ENCODE measurements around the gene PRTN3.
"Not testable (repeated sequence)": the region's sequence is repeated elsewhere in the genome, so short reads cannot be mapped to it uniquely, and the experiment has no call there.

Gene PRTN3

DNA sequence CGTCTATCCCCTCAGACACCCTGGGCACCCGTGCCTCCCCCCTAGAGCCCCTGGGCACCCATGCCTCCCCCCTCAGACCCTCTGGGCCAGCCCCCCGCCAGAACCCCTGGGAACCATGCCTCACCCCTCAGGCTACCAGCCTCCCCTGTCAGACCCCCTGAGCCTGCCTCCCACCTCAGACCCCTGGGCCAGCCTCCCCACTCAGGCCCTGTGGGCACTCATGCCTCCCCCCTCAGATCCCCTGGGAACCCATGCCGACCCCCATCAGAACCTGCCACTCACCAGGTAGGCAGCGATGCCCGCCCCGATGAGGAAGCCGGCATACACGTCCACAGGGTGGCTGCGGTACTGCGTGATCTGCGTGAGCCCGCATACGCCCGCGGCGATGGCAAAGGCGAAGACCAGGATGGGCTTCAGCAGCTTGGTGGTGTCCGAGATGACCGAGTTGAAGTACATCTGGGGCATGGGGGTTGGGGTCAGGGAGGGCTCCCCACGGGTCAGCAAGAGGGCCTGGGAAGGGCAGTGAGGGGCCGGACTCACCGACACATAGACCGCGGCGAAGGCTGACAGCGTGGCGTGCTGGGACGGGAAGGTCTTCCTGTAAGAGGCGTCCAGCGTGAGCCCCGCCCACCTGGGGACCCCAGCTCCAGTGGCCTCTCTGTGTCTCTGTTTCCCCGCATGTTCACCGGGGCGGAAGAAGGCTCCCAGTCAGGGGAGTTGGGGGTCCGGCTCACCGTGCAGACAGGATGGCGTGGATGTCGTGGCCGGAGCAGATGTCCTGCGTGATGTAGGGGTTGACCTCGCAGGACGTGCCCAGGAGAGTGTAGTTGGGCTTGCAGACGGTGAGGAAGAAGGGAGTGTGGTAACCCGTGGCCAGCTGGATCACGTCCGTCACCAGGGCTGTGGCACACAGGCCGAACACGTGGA is 26.4 kb upstream of the PRTN3 start:
- no peak overlapping the region for H3K4me3 ChIP-seq (ENCODE audit: low read depth, low read length)

DNA sequence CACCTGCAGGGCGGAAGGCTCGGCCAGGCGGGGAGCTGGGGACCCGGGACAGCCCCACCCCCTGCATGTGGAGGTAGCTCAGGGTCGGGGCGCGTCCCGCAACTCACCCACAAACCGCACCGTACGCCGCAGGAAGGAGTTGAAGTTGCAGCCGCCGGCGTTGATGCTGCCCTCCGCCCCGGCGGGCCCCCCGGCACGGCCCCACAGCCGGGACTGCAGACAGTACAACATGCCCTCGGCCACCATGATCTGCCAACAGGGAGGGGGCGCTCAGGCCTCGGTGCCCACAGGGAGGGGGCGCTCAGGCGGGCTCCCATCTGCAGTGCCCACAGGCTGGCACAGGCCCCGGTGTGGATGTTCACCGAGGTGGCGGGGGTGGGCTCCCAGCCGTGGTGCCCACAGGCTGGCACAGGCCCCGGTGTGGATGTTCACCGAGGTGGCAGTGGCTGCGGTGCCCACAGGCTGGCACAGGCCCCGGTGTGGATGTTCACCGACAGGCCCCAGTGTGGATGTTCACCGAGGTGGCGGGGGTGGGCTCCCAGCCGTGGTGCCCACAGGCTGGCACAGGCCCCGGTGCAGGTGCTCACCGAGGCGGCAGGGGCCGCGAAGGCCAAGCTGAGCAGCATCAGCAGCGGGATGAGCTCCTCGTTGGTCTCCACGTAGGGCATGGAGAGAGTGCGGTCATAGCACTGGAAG is 25.6 kb upstream of the PRTN3 start:
- H3K4me3 ChIP-seq (ENCODE audit: low read depth, low read length): no peak overlapping the region

DNA sequence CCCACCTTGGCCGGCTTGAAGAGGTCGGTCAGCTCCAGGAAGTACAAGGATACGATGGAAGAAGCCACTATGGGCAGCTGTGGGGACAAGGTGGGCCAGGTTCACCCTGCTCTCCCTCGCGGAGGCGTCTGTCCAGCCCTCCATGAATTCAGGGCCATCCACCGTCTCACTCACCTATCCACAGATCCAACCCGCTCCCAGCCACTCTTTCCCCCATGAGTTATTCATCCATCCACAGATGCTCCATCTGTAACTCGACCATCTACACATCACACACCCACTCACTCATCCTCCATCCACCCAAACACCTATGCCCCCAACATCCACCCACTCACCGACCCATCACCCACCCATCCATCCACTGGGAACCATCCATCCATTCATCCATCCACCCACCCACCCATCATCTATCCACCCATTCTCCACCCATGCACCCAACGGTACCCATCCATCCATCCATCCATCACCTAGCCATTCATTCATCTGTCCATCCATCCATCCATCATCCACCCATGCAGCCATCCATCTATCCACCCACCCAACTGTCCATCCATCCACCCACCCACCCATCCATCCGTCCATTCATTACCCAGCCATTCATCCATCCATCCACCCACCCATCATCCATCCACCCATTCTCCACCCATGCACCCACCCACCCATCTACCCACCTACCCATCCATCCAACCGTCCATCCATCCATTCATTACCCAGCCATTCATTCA is 24.9 kb upstream of the PRTN3 start:
- H3K4me3 ChIP-seq (ENCODE audit: low read depth, low read length): no peak overlapping the region

DNA sequence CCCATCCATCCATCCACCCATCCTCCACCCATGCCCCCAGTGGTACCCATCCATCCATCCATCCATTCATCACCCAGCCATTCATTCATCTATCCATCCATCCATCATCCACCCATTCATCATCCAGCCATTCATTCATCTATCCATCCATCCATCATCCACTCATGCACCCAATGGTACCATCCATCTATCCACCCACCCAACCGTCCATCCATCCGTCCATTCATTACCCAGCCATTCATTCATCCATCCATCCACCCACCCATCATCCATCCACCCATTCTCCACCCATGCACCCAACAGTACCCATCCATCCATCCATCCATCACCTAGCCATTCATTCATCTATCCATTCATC is 24.3 kb upstream of the PRTN3 start:
- H3K4me3 ChIP-seq (ENCODE audit: low read depth, low read length): no peak overlapping the region

DNA sequence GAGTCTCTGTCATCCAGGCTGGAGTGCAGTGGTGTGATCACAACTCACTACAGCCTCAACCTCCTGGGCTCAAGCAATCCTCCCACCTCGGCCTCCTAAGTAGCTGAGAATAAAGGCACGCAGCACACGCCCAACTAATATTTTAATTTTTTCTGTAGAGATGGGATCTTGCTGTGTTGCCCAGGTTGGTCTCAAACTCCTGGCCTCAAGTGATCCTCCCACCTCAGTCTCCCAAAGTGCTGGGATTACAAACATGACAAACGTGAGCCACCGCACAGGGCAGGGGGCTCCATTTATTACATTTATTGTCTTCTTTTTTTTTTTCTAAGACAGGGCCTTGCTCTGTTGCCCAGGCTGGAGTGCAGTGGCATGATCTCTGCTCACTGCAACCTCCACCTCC is 20.6 kb upstream of the PRTN3 start:
- H3K4me3 ChIP-seq (ENCODE audit: low read depth, low read length): not testable (repeated sequence)

DNA sequence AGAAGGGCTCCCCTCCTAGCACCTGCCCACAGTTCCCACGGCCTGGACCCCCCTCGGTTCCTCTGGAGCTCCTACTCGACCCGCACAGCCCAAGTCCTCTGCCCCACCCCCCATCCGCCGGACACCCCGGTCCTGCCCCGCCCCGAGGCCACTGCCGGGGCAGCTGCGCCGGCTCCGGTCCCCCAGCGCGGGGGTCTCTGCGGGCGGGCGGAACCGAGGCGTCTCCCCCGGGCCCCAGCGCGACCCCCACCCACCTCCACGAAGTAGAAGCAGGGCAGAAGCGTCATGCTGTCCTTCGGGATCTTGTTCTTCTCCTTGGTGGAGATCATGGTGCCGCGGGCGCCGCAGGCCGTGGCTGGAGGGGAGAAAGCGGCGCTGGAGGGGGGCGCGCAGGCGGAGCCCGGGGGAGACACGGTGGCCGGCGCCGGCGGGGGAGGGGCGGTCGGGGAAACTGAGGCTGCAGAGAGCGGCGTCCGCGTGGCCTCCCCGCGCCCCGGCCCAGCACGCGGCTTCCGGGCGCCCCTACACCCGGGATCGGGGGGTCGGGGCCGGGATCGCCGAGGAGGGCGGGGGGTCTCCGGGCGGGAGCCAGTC is 19.5 kb upstream of the PRTN3 start:
- peak overlapping the region; percentile 35 for H3K4me3 ChIP-seq (ENCODE audit: low read depth, low read length)

DNA sequence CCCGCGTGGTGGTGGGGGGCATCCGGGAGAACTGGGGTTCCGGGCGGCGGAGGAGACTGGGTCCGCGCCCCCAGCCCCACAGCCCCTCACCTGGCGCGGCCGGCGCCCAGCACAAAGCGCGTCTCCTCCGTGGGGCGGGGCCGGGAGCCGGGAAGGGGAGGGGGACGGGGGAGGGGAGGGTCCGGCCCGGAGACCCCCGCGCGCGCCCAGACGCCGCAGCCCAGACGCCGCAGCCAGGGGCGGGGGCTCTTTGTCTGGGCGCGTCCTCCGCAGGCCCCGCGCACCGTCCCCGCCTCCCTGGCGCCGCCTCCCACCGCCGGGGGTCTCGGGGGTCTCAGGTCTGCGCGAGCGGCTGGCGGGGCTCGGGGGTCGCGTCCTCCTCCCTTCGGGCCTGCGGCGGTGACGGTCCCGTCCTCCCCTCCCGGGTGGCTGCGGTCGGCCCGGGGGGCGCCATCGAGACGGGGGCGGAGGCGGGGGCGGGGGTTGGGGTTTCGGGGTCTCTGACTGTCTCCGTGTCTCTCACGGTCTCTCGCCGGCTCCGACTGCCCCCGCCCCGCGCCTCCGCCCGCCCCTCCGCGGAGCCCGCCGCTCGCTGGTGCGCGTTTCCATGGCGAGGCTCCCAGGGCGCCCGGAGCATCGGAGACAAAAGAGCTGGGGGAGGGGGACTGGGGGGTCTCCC is 18.8 kb upstream of the PRTN3 start, which contains the start of gene PLPPR3:
PLPPR3 (minus strand) TSS at position 131 of the 679 bp plus-strand sequence. CDS start 396 bp downstream, outside the sequence.
- peak within 1 kb of the TSS; percentile 35 for H3K4me3 ChIP-seq (ENCODE audit: low read depth, low read length)

DNA sequence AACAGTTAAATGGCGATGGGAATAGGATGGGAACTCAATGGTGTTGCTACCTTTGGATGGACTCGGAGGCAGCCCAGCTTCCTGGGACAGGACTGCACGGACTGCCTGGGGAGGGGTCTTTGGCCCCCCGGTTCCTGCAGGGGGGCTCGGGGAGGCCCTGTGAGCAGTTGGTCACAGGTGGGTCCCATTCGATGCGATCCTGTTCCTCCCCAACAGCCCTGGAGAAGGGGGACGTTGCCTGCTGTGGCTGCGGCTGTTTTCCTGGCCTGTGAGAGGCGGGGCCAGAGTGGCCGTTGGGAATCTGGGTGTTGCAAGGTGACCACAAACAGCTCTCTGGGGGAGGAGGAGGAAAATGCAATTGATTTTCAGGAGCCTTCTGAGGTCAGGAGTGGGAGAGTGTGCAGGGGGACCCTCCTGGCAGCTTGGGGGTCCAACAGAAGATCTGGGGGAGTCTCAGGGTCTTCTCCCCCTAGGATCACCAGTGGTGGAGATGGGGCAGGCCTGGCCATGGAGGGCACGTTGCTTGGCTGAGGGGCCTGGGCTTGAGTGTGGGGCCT is 17.2 kb upstream of the PRTN3 start:
- no peak overlapping the region for H3K4me3 ChIP-seq (ENCODE audit: low read depth, low read length)

DNA sequence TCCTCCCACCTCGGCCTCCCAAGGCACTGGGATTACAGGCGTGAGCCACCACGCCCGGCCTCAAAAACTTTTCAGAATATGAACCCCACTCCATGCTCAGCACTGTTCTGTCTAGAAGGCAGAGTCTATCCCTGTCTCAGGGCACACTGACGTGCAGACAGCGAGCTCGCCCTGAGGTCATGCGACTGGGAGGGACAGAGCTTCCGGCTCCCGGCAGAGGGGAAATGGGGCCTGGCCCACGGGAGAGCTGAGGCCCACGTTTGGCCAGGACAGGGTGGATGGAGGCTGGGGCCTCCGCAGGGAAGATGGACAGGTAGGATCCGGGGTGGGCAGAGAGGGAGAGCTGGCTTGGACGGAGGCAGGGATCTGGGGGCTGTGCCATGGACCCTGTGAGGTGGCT is 15.9 kb upstream of the PRTN3 start:
- no peak overlapping the region for H3K4me3 ChIP-seq (ENCODE audit: low read depth, low read length)

DNA sequence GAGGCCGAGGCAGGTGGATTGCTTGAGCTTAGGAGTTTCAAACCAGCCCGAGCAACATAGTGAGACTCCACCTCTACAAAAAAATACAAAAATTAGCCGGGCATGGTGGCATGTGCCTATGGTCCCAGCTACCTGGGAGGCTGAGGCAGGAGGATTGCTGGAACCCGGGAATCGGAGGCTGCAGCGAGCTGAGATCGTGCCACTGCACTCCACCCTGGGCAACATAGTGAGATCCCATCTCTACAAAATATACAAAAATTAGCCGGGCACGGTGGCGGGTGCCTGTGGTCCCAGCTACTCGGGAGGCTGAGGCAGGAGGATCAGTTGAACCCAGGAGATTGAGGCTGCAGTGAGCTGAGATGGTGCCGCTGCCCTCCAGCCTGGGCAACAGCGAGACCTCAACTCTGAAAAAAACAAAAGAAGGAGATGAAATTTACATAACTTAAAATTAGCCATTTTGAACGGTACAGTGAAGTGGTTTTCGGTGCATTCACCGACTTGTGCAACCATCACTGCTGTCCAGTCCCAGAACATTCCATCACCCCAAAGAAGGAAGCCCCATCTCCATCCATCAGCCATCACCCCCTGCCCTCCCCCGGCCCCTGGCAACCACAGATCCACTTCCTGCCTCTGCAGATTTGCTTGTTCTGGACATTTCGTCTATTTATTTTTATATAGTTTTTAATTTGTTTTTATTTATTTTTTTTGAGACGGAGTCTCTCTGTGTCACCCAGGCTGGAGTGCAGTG is 14.7 kb upstream of the PRTN3 start:
- H3K4me3 ChIP-seq (ENCODE audit: low read depth, low read length): no peak overlapping the region

DNA sequence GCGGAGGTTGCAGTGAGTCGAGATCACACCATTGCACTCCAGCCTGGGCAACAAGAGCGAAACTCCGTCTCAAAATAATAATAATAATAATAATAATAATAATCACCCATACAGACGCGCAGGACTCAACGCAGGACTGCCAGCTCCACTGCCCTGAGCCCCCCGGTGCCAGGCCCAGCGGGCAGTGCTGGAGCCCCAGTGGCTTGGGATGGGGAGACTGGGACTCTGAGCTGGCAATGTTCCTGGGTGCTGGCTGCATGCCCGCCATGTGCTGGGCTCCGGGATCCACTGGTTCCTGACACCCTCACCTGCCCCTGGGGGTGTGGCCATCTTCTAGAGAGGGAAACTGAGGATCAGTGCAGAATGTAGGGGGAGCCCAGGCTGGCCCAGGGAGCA is 13.5 kb upstream of the PRTN3 start:
- no peak overlapping the region for H3K4me3 ChIP-seq (ENCODE audit: low read depth, low read length)

DNA sequence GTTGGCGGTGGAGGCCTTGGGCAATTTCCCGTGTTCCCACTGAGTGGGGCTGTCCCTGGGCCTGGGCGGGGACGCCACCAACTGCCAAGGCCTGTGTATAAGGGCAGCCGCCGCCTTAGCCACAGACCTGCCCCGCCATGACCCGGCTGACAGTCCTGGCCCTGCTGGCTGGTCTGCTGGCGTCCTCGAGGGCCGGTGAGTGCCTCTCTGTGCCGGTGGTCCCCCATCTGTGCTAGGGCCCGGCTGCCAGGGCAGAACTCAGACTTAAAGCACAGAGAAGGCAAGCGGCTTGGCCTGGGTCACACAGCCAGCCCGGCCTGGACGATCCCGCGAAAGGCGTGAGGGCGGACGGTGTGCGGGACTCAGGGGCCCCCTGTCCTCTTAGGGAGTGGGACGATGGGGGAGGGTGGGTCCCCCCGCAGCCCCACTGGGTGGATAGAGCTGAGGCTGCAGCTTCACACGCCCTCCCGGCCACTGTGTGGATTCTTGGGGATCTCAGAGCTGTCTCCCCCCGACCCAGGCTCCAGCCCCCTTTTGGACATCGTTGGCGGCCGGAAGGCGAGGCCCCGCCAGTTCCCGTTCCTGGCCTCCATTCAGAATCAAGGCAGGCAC is 13.0 kb upstream of the PRTN3 start, which contains the start of gene AZU1:
AZU1 (plus strand) TSS at position 128 of the 612 bp plus-strand sequence; CDS start at position 138, 10 bp downstream.
- no peak within 1 kb of the TSS for H3K4me3 ChIP-seq (ENCODE audit: low read depth, low read length)

DNA sequence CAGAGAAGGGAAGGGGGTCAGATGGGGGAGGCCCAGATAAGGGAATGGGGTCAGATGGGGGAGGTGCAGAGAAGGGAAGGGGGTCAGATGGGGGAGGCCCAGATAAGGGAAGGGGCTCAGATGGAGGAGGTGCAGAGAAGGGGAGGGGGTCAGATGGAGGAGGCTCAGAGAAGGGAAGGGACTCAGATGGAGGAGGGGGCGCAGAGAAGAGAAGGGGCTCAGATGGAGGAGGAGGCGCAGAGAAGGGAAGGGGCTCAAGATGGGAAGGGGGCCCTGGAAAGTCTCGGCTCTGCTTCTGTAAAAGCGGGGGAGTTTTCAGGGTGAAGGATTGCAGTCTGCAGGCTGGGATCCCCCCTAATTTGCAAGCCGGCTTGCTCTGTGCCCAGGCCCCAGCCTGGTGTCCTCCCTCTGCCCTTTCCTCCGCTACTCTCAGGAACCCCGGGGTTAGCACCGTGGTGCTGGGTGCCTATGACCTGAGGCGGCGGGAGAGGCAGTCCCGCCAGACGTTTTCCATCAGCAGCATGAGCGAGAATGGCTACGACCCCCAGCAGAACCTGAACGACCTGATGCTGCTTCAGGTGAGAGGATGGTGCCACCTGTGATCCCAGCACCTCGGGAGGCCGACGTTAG is 11.6 kb upstream of the PRTN3 start:
- H3K4me3 ChIP-seq (ENCODE audit: low read depth, low read length): no peak overlapping the region

DNA sequence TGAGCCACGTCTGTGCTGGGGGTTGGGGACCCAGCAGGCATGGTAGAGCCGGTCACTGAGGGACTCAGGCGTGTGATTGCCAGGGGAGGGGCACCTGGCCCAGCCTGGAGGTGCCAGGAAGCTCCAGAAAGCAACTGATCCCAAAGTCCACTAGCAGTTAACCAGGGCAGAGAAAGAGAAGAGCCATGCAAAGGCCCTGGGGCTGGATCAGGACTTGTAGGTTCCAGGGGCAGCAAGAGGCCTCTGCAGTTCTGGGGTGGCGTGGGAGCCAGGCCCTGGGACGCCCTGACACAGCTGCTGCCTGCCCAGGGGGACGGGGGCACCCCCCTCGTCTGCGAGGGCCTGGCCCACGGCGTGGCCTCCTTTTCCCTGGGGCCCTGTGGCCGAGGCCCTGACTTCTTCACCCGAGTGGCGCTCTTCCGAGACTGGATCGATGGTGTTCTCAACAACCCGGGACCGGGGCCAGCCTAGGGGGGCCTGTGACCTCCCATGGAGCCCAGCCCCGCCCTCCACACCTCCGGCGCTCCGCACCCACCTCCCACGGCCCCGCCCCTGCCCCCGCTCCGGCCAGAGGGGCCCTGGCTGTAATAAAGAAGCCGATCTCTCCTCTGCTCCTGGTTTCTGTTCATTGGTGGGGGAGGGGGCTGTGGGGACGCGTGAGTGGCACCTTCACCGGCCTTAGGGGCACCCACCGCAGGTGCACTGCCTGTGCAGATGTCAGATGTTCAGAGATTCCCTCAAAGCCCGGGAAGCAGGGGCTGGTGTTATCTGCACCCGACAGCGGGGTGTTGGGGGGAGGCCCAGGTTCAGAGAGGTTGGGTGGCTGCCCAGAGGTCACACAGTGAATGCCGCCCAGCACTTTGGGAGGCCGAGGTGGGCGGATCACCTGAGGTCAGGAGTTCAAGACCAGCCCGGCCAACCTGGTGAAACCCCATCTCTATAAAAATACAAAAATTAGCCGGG is 9.1 kb upstream of the PRTN3 start:
- no peak overlapping the region for H3K4me3 ChIP-seq (ENCODE audit: low read depth, low read length)

DNA sequence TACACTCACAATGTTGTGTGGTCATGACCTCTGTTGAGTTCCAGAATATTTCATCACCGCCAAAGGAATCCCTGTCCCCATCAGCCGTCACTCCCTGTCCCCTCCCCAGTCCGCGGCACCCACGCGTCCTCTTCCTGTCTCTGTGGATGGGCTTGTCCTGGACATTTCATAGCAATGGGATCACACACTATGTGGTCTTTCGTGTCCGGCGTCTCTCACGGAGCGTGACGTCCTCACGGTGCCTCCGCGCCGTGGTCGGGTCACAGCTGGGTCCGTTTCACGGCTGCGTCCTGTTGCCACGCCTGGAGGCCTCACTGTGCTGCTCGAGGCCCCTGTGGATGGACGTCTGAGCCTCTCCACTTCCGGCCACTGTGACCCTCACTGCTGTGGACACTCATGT is 6.6 kb upstream of the PRTN3 start:
- H3K4me3 ChIP-seq (ENCODE audit: low read depth, low read length): no peak overlapping the region

DNA sequence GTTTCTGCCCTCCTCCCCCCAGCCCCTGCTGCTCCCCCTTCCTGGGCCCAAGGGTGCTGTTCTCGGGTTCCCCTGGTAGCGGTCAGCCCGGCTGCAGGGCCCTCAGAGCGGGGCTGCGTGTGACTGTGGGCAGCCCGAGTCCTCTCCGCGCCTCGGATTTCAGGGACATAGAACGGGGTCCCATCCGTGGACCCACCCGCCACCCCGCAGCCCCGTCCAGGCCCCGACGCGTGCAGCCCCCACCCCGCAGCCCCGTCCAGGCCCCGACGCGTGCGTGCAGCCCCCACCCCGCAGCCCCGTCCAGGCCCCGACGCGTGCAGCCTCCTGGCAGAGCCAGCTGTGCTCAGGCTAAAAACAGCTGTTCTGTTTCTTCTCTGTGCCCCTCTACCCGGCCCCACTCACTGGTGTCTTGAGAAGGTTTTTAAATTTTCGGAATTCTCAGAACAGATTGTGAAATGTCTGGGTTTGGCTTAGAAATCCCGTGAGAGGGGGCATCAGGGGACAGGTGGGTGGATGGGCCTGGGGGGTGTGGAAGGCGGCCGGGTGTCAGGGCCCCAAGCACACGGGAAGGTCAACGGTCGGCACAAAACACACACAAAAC is 5.5 kb upstream of the PRTN3 start:
- H3K4me3 ChIP-seq (ENCODE audit: low read depth, low read length): no peak overlapping the region

DNA sequence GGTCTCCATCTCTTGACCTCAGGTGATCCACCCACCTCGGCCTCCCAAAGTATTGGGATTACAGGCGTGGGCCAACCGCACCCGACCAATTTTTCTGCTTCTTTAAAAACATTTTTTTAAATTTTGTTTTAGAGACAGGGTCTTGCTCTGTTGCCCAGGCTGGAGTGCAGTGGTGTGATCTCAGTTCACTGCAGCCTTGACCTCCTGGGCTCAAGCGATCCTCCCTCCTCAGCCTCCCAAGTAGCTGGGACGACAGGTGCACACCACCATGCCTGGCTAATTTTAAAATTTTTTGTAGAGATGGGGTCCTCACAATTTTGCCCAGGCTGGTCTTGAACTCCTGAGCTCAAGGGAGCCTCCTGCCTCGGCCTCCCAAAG is 2.0 kb downstream of the PRTN3 start:
- H3K4me3 ChIP-seq (ENCODE audit: low read depth, low read length): not testable (repeated sequence)
